Activated CD4-positive, CD25-positive, alpha-beta regulatory T cell treated with anti-CD3 and anti-CD28 coated beads, Interleukin-2, amount 50 U/mL, for 16 hours (primary cell): ENCODE data around the gene PRDM2.
"Not testable (repeated sequence)": the region's sequence is repeated elsewhere in the genome, so short reads cannot be mapped to it uniquely, and the experiment has no call there.

Experiments used
- DNase-seq: peaks from one replicate; pipeline ENCODE4 v3.0.0-alpha.2; 2020; ENCODE audit warnings: low read depth, low spot score

Gene PRDM2

GRCh38 chr1:13699936-13700520, at the start of gene PRDM2:
Gene PRDM2, plus strand, starts transcription at chr1:13700188. Its CDS starts 15,418 bp downstream, at chr1:13715606.
- DNase-seq, result peak; percentile 34

GRCh38 chr1:13651279-13651678, 48.7 kb upstream of the PRDM2 start:
- no peak for DNase-seq

GRCh38 chr1:13652238-13652637, 47.8 kb upstream of the PRDM2 start:
- no peak for DNase-seq

- DNase-seq, result no peak
Observed at GRCh38 chr1:13661539-13661938, 38.4 kb upstream of the PRDM2 start.

GRCh38 chr1:13662493-13662892, 37.5 kb upstream of the PRDM2 start:
- no peak for DNase-seq

- DNase-seq, result no peak
Observed at GRCh38 chr1:13663969-13664368, 36.0 kb upstream of the PRDM2 start.

GRCh38 chr1:13664451-13664850, 35.5 kb upstream of the PRDM2 start:
- DNase-seq, result no peak

- no peak for DNase-seq
Observed at GRCh38 chr1:13666317-13666716, 33.7 kb upstream of the PRDM2 start.

GRCh38 chr1:13667691-13668090, 32.3 kb upstream of the PRDM2 start:
- DNase-seq, result no peak

GRCh38 chr1:13674377-13674776, 25.6 kb upstream of the PRDM2 start:
- DNase-seq, result no peak

- no peak for DNase-seq
Observed at GRCh38 chr1:13675151-13675651, 24.8 kb upstream of the PRDM2 start.

- no peak for DNase-seq
Observed at GRCh38 chr1:13677896-13678295, 22.1 kb upstream of the PRDM2 start.

- DNase-seq, result no peak
Observed at GRCh38 chr1:13679651-13680050, 20.3 kb upstream of the PRDM2 start.

- not testable (repeated sequence) for DNase-seq
Observed at GRCh38 chr1:13680609-13681008, 19.4 kb upstream of the PRDM2 start.

GRCh38 chr1:13681921-13682320, 18.1 kb upstream of the PRDM2 start:
- no peak for DNase-seq

- DNase-seq, result no peak
Observed at GRCh38 chr1:13682444-13682843, 17.5 kb upstream of the PRDM2 start.

GRCh38 chr1:13683206-13683605, 16.8 kb upstream of the PRDM2 start:
- no peak for DNase-seq

- no peak for DNase-seq
Observed at GRCh38 chr1:13687151-13687715, 12.8 kb upstream of the PRDM2 start.

GRCh38 chr1:13693094-13693493, 6.9 kb upstream of the PRDM2 start:
- not testable (repeated sequence) for DNase-seq

GRCh38 chr1:13694886-13695684, 4.9 kb upstream of the PRDM2 start:
- DNase-seq, result no peak

- no peak for DNase-seq
Observed at GRCh38 chr1:13697738-13698137, 2.2 kb upstream of the PRDM2 start.

- DNase-seq, result no peak
Observed at GRCh38 chr1:13699510-13699909, 478 bp upstream of the PRDM2 start.
